Astrocyte of the spinal cord (primary cell): ENCODE results near the gene LRP6.

ENCODE experiments used
- DNase-seq: peaks from one replicate; pipeline ENCODE4 v3.0.0; 2011; ENCODE audit warnings: low read depth, low spot score
- H3K4me3 ChIP-seq: 2 replicates; pipeline ENCODE4 v1.5.1; 2011; ENCODE audit warnings: low read depth, mild to moderate bottlenecking, low read length, moderate library complexity
- in situ Hi-C: cut with HindIII; loops from 2 replicates; pipeline ENCODE4 v1.10.0; 2017; ENCODE audit warnings: low sequenced_read_pairs
- TF ChIP-seq, protein P1 (sequence below): IDR thresholded peaks from 2 replicates; pipeline ENCODE4 v1.5.1; 2012; ENCODE audit warnings: low read depth, mild to moderate bottlenecking, low read length, inconsistent platforms

Gene LRP6

DNA sequence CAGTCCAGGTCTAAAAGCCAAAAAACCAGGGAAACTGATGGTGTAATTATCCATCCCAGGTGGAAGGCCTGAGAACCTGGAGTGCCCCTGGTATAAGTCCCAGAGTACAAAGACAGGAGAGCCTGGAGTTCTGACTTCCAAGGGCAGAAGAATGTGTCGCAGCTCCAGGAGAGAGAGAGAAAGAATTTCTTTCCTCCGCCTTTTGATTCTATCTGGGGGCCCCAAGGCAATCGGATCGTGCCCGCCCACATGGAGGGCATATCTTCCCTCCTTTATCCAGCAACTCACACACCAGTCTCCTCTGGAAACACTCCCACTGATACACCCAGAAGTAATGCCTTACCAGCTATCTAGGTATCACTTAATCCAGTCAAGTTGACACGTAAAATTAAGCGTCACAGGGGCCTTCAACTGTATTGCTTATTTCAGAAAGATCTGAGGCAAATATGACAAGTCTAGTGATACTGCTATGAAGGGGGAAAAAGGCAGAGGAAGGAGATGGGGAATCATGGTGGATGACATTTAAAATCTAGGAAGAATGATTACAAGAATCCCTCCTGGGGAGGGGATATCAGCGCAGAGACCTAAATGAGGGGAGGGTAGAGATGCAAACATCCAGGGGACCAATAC, 30.5 kb upstream of the LRP6 start:
- no peak for DNase-seq
- H3K4me3 ChIP-seq = no peak overlapping the region
- in situ Hi-C loops = no loop called here
- TF ChIP-seq, protein P1, sequence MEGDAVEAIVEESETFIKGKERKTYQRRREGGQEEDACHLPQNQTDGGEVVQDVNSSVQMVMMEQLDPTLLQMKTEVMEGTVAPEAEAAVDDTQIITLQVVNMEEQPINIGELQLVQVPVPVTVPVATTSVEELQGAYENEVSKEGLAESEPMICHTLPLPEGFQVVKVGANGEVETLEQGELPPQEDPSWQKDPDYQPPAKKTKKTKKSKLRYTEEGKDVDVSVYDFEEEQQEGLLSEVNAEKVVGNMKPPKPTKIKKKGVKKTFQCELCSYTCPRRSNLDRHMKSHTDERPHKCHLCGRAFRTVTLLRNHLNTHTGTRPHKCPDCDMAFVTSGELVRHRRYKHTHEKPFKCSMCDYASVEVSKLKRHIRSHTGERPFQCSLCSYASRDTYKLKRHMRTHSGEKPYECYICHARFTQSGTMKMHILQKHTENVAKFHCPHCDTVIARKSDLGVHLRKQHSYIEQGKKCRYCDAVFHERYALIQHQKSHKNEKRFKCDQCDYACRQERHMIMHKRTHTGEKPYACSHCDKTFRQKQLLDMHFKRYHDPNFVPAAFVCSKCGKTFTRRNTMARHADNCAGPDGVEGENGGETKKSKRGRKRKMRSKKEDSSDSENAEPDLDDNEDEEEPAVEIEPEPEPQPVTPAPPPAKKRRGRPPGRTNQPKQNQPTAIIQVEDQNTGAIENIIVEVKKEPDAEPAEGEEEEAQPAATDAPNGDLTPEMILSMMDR = no peak

DNA sequence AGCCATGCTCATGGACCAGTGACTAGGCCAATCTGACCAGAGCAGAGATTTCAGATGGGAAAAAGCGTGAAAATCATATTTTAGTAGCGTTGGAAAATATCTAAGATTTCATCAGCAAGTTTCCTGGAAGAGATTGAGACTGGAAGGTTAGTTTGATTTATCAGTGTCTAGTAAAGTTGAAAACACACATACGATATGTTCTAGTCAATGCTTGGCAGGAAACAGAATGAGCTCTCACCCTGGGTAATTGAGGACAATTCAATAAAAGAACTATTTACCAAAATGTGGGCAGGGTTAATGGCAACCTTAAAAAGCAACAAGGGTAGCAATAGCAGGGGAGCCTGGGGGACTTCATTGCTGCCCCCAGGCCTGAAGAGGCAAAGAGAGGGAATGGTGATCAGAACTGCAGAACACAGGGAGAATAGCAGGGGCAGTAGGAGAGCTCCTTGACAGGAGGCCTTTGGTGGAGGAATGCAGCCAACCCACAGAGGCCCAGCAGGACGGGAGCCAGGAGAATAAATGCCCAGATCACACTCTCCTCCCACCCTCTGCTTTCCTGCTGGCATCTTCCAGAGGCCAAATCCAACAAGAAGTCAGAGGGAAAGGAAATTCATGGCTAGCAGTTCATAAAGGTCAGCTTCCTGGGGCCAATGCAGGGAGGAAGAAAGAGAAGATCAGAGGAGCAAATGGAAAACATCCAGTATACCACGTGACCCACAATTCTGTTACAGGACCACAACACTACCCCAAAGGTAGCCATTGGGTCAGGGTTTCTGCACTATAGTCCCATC, 27.6 kb upstream of the LRP6 start:
- TF ChIP-seq, protein P1 = no peak
- H3K4me3 ChIP-seq = no peak overlapping the region
- peak; percentile 46 for DNase-seq
- in situ Hi-C loops = no loop called here

DNA sequence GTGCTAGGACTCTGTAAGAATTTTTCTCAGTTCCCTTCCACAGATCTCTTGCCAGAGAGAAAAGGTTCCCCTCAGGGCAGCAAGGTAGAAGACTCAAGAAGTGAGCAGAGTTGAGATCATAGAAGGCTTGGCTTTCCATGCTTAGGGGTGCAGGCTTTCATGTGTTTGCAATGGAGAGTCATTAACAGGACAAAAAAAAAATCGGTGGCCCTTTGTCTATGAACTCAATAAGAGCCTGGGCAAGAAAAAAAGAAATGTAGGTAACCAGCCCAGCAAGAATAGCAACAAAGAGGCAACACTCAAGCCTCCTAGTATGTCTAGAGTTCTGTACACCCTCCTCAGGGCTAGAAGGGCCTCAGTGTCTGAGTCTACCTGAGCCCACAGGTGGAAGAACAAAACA, 23.4 kb upstream of the LRP6 start:
- TF ChIP-seq, protein P1 = no peak
- in situ Hi-C loops = no loop called here
- no peak for DNase-seq
- no peak overlapping the region for H3K4me3 ChIP-seq

DNA sequence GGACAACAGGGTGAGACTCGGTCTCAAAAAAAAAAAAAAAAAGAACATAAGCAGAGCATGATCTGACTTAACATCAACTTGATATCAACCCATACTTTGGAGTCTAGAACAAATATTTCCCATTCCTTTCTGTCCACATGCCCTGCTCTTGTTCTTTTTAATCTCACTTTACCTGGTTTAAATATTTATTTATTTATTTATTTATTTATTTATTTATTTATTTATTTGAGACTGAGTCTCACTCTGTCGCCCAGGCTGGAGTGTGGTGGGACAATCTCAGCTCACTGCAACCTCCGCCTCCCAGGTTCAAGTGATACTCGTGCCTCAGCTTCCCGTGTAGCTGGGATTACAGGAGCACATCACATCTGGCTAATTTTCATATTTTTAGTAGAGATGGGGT, 19.6 kb upstream of the LRP6 start:
- no peak for DNase-seq

DNA sequence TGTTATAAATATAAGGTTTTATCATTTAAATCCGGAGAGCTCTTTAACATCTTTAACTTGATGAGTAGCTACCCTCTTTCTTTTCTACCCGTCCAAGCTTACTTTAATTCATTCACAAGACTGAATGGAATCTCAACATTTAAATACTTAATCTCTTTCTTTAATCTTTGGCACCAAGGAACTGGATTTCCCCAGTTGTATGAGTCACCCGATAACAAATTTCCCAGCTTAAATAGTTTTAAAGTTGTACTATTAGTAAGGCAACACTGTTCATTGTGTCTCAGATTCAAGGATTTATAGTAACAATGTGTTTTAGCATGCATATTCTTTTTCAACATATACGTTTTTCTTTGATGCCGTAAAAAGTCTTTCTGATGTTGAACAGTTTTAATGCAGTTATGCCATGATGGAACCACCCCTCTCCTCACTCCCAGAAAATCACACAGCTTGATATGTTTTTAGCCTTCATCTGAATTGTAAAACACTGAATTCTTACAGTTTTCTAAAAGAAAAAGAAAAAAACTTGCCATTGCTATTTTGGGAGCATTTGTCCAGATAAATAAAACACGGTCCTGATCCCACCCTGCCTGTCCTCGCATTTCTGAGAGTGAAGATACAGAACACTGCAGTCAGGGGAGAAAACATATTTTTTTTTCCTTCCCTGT, 16.0 kb upstream of the LRP6 start:
- peak; percentile 75 for DNase-seq

More for the DNA sequence above, 19.6 kb upstream of the LRP6 start:
- no peak overlapping the region for H3K4me3 ChIP-seq
- in situ Hi-C loops = no loop called here
- TF ChIP-seq, protein P1 = no peak

DNA sequence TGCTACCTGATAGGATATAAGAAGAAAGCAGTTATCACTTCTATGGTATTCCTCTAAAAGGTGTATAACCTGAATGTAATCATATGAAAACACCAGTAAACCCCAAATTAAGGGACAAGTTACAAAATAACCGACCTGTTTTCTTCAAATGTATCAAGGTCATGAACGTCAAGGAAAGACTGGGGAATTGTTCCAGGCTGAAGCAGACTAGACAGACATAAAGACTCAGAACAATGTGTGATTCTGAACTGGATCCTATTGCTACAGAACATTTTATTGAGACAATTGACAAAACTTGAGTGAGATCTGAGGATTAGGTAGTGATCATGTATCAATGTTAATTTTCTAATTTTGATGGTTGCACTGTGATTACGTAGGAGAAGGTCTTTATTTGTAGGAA, 15.4 kb upstream of the LRP6 start:
- TF ChIP-seq, protein P1 = no peak
- no peak for DNase-seq
- H3K4me3 ChIP-seq = no peak overlapping the region
- in situ Hi-C loops = no loop called here

More for the DNA sequence above, 16.0 kb upstream of the LRP6 start:
- no peak overlapping the region for H3K4me3 ChIP-seq
- in situ Hi-C loops = no loop called here
- TF ChIP-seq, protein P1 = no peak
